HG03469 (cell line): Measurements from ENCODE around the gene COX4I2.

Experiments
- ATAC-seq: cut with Tn5 transposase; IDR thresholded peaks from one replicate; pipeline ENCODE4 v1.9.1; 2021; ENCODE audit warnings: mild to moderate bottlenecking, moderate library complexity, moderate number of reproducible peaks; ENCODE audit not compliant: unreplicated experiment

The COX4I2 gene

DNA sequence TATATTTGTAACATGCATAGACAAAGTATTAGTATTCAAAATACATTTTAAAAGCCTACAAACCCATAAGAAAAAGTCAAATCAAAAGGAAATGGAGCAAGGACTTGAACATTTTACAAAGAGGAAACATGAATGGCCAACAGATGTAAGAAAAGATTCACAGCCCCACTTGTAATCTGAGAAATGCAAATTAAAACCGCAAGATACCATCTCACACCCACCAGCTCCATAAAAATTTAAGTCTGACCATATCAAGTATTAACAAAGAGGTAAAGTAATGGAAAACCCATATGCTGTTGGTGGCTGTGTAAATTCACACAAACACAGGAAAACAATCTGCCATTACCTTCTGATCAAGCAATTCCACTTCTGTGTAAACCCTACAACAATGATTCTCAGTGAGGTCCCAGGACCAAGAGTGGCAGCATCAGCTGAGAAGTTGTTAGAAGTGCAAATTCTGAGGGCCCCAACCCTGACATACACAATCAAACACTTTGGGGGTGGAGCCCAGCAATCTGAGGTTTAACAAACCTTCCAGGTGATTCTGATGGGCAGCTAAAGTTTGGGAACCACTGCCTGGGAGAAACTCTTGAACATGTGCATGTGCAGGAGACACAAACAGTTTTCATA is 54.0 kb downstream of the COX4I2 start:
- no peak for ATAC-seq

DNA sequence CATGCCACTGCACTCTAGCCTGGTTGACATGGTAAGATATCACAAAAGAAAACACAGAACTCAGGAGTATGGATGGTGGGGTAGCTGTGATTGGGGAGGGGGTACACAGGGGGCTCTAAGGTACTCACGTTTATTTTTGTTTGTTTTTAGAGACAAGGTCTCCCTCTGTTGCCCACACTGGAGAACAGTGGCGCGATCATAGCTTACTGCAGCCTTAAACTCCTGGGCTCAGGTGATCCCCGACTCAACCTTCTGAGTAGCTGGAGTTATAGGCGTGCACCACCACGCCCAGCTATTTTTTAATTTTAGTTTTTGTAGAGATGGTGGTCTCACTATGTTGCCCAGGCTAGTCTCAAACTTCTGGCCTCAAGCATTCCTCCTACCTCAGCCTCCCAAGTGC is 55.7 kb downstream of the COX4I2 start:
- no peak for ATAC-seq

DNA sequence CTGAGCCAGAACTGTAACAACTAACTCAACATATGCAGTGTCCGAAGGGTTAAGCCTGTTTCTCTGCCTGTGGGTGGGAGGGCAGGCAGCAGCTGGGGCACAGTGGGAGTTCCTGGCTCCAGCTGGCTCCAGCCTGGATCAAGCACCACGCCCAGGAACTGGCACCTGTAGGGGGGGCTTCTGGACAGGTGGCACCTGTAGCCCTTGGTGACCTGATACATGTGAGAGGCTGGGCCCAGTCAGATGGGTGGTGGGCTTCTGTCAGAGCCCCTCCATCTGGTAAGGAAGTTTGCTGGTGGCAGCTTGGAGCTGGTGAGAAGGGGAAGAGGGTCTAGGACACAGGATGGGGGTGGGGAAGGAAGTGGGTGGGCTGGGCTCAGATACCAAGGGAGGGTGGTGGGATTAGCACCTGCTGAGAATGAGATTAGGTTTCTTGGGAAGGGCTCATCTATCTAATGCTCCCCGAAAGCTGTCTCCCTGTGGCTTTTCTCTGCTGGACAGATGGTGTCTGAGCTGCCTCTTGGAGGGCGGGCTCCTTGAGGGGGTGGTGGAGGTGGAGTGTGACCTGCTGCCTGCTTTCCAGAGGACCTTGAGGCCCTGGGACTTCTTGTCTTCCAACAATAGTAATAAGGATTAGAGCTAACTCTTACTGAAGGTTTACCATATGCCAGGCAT is 56.4 kb downstream of the COX4I2 start:
- ATAC-seq = no peak
